K562 (cell line): ENCODE data around the gene MEA1. TPM values are rescaled to one million over a fixed set of nuclear protein-coding genes. Genes with fewer than 3 reads are reported as not detected.
A peak's percentile ranks its signal among the peaks of the same experiment; 100 is the strongest.

Experiments
- ARID3A ChIP-seq: IDR thresholded peaks from 2 replicates; pipeline ENCODE4 v1.6.1; 2012; ENCODE audit warnings: low read depth, low read length, improper control_type of control experiment, borderline replicate concordance
- CBX3 ChIP-seq, 2 experiments: IDR thresholded peaks; 1 replicate in 1 of 2; 2 replicates in 1 of 2; pipeline ENCODE4 v1.6.1; 2012; ENCODE audit warnings: inconsistent platforms in 2 of 2, low read length in 2 of 2, borderline replicate concordance in 1 of 2, control low read depth in 1 of 2
- DNMT1 ChIP-seq: fragments of 450-650 bp; IDR thresholded peaks from 2 replicates; pipeline ENCODE4 v1.6.1; 2016; ENCODE audit warnings: antibody characterized with exemption, mild to moderate bottlenecking
- E2F1 ChIP-seq: sonication (generic); formaldehyde crosslinking; IDR thresholded peaks from 2 replicates; pipeline ENCODE4 v1.8.1; 2023; ENCODE audit warnings: mild to moderate bottlenecking, missing genetic modification reagents, moderate library complexity
- HNRNPL ChIP-seq: fragments of 200-400 bp; formaldehyde crosslinking; IDR thresholded peaks from 2 replicates; pipeline ENCODE4 v1.6.1; 2017; ENCODE audit warnings: low read depth, mild to moderate bottlenecking, low read length
- KAT7 ChIP-seq: sonication (generic); formaldehyde crosslinking; IDR thresholded peaks from 2 replicates; pipeline ENCODE4 v1.8.0; 2022; ENCODE audit warnings: missing genetic modification reagents, mild to moderate bottlenecking, borderline replicate concordance
- KHSRP ChIP-seq: fragments of 450-650 bp; IDR thresholded peaks from 2 replicates; pipeline ENCODE4 v1.6.1; 2017
- LEF1 ChIP-seq: fragments of 450-650 bp; IDR thresholded peaks from 2 replicates; pipeline ENCODE4 v1.6.1; 2016; ENCODE audit warnings: mild to moderate bottlenecking
- MTF1 ChIP-seq: fragments of 250-450 bp; sonication (Bioruptor Pico); IDR thresholded peaks from 2 replicates; pipeline ENCODE4 v1.9.0; 2021; ENCODE audit warnings: moderate library complexity, mild to moderate bottlenecking, inconsistent platforms, borderline replicate concordance
- NCOA6 ChIP-seq: fragments of 450-650 bp; IDR thresholded peaks from 2 replicates; pipeline ENCODE4 v1.6.1; 2017; ENCODE audit warnings: mild to moderate bottlenecking
- NRF1 ChIP-seq, 2 experiments: fragments of 450-650 bp; IDR thresholded peaks in 1 of 2; conservative IDR thresholded peaks in 1 of 2; 2 replicates each; pipeline ENCODE4 v1.6.1; 2014; ENCODE audit warnings: mild to moderate bottlenecking in 2 of 2
- PCBP2 ChIP-seq: fragments of 200-400 bp; formaldehyde crosslinking; IDR thresholded peaks from 2 replicates; pipeline ENCODE4 v1.6.1; 2018; ENCODE audit warnings: low read length, low read depth, mild to moderate bottlenecking, moderate library complexity; ENCODE audit not compliant: poor library complexity, severe bottlenecking
- POLR2G ChIP-seq: fragments of 200-400 bp; formaldehyde crosslinking; IDR thresholded peaks from 2 replicates; pipeline ENCODE4 v1.6.1; 2017; ENCODE audit warnings: low read depth, mild to moderate bottlenecking, antibody characterized with exemption, low read length, moderate library complexity
- SAP30 ChIP-seq: fragments of 200-600 bp; sonication (generic); IDR thresholded peaks from 2 replicates; pipeline ENCODE4 v1.6.1; 2012; ENCODE audit warnings: borderline replicate concordance, low read depth, mild to moderate bottlenecking, moderate library complexity, low read length, control low read depth, inconsistent platforms; ENCODE audit not compliant: insufficient read depth, poor library complexity, severe bottlenecking
- SIN3A ChIP-seq, 2 experiments: fragments of 150-350 bp in 1 of 2; IDR thresholded peaks; 2 replicates each; pipeline ENCODE4 v1.6.1; 2011 to 2016; ENCODE audit warnings: borderline replicate concordance in 2 of 2, low read depth in 2 of 2, low read length in 2 of 2, mild to moderate bottlenecking in 2 of 2, moderate library complexity in 2 of 2; ENCODE audit not compliant: control insufficient read depth in 1 of 2
- ZBTB12 ChIP-seq: fragments of 250-450 bp; sonication (Bioruptor Pico); IDR thresholded peaks from 2 replicates; pipeline ENCODE4 v1.4.0; 2020
- ZNF274 ChIP-seq: IDR thresholded peaks from 2 replicates; pipeline ENCODE4 v1.6.1; 2011; ENCODE audit warnings: low read depth, mild to moderate bottlenecking, low read length, moderate library complexity, borderline replicate concordance
- ZNF668 ChIP-seq: fragments of 250-450 bp; sonication (Bioruptor Pico); IDR thresholded peaks from 2 replicates; pipeline ENCODE4 v1.8.0; 2022; ENCODE audit warnings: mild to moderate bottlenecking, inconsistent platforms
- ZNF695 ChIP-seq: fragments of 450-650 bp; formaldehyde crosslinking; IDR thresholded peaks from 2 replicates; pipeline ENCODE4 v1.4.0; 2020; ENCODE audit warnings: mild to moderate bottlenecking, moderate library complexity
- ZNF717 ChIP-seq: fragments of 250-450 bp; sonication (Bioruptor Pico); IDR thresholded peaks from 2 replicates; pipeline ENCODE4 v1.5.0; 2021
- polyA plus RNA-seq, 8 experiments: library from polyadenylated mRNA; depleted of rRNA in 4 of 8; stranded (reverse) in 5 of 8; unstranded in 3 of 8; fragments of >200 nt; fragmentation: Nextera tagmentation in 2 of 8; fragmentation: Illumina TruSeq in 1 of 8; extraction: Ambion mirVana in 2 of 8; extraction: Trizol in 1 of 8; gene quantifications; 2 replicates each; pipeline versions ENCODE4 v1.2.1 to v1.2.3, GENCODE V29; 2011 to 2014; ENCODE audit warnings: inconsistent platforms in 1 of 8, missing spikeins in 1 of 8
- total RNA-seq, 7 experiments: library from RNA; depleted of rRNA in 6 of 7; stranded (reverse); fragments of >200 nt in 6 of 7; fragmentation: Illumina TruSeq in 2 of 7; extraction: Trizol in 2 of 7; gene quantifications; 2 replicates each; pipeline versions ENCODE4 v1.2.1 to v1.2.3, GENCODE V29; 2011 to 2021; ENCODE audit warnings: low replicate concordance in 1 of 7

The MEA1 gene
- total and polyA plus RNA-seq, 9 of the 15 experiments (the other 6 are each of a cell fraction or from before 2014, with no cell fraction given): 86.8 to 210 (median 152) TPM

- TF ChIP-seq ZBTB12 (no peak), DNMT1 (no peak), ZNF274 (no peak), SIN3A (IDR thresholded peaks at IDR 0.05; ENCODE audit: borderline replicate concordance in 2 of 2, control insufficient read depth in 1 of 2, low read depth in 2 of 2, low read length in 2 of 2) (peak; percentile 50 to 92; a peak in 1 of 4 replicates), NCOA6 (no peak), ZNF695 (CRISPR knock-in tag) (no peak), PCBP2 (no peak), HNRNPL (peak; percentile 83; the same call in 1 of the 2 replicates), LEF1 (no peak; the same call in 1 of the 2 replicates), ZNF717 (CRISPR knock-in tag) (no peak), MTF1 (CRISPR knock-in tag) (no peak), CBX3 (IDR thresholded peaks at IDR 0.05; ENCODE audit: borderline replicate concordance in 1 of 2, low read length in 2 of 2) (peak in 1 of 2 experiments; percentile 53; a peak in 2 of 3 replicates), NRF1 (conservative IDR thresholded peaks at IDR 0.05 in 1 of 2, IDR thresholded peaks at IDR 0.05 in 1 of 2) (peak; percentile 83 to 87), POLR2G (peak; percentile 98), KAT7 (CRISPR knock-in tag) (0 out of 2 replicates have a peak, but pooled peaks have one; percentile 73), SAP30 (peak; percentile 54), KHSRP (no peak), ARID3A (no peak), ZNF668 (CRISPR knock-in tag) (no peak), E2F1 (CRISPR knock-in tag) (0 out of 2 replicates have a peak, but pooled peaks have one; percentile 11)
Observed at GRCh38 chr6:42978839-42979522, 34.8 kb downstream of the MEA1 start, which contains the start of gene PEX6 (continued).
